Neural progenitor cell (in vitro differentiated cells): ENCODE measurements around the gene TULP1.

ENCODE experiments used
- EZH2 ChIP-seq: fragments of 200-600 bp; sonication (generic); IDR thresholded peaks from 2 replicates; pipeline ENCODE4 v1.6.1; 2017; ENCODE audit warnings: antibody characterized with exemption, mild to moderate bottlenecking, moderate library complexity
- TF ChIP-seq, protein P1 (sequence below): fragments of 200-600 bp; sonication (generic); IDR thresholded peaks from 2 replicates; pipeline ENCODE4 v1.5.1; 2017; ENCODE audit warnings: antibody characterized with exemption, mild to moderate bottlenecking

DNA sequence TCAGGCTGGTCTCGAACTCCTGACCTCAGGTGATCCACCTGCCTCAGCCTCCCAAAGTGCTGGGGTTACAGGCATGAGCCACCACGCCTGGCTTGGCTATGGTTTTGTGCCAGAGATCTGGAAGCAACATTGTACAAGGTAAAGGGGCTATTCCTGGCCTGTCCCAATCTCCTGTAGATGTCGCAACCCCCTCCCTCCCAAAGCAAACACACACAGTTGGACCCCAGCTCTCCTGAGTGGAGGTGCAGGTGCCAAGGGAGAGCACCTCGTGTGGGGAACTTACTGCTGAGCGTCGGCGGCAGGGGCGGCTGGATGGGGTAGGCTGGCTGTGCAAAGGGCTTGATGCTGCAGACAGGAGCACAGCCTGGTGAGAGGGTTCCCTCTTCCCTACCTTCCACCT, 35.7 kb downstream of the TULP1 start:
- TF ChIP-seq, protein P1, sequence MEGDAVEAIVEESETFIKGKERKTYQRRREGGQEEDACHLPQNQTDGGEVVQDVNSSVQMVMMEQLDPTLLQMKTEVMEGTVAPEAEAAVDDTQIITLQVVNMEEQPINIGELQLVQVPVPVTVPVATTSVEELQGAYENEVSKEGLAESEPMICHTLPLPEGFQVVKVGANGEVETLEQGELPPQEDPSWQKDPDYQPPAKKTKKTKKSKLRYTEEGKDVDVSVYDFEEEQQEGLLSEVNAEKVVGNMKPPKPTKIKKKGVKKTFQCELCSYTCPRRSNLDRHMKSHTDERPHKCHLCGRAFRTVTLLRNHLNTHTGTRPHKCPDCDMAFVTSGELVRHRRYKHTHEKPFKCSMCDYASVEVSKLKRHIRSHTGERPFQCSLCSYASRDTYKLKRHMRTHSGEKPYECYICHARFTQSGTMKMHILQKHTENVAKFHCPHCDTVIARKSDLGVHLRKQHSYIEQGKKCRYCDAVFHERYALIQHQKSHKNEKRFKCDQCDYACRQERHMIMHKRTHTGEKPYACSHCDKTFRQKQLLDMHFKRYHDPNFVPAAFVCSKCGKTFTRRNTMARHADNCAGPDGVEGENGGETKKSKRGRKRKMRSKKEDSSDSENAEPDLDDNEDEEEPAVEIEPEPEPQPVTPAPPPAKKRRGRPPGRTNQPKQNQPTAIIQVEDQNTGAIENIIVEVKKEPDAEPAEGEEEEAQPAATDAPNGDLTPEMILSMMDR, result no peak
- no peak for TF ChIP-seq EZH2
